K562 (cell line): ENCODE data around the gene RAB43. TPM values are rescaled to one million over a fixed set of nuclear protein-coding genes. Genes with fewer than 3 reads are reported as not detected.

Source experiments
- ATAC-seq: fragments of 200-7000 bp; cut with Tn5 transposase; 3 replicates; pipeline ENCODE4 v1.9.1; 2020; ENCODE audit warnings: moderate library complexity
- BruUV-seq: library from RNA; stranded (reverse); fragments of 400-500 nt; replicated peaks from 2 replicates; lab custom pipeline; 2021; lab: Mats Ljungman, UMichigan
- CTCF ChIA-PET: fragments of 300-600 bp; formaldehyde crosslinking; extraction: SDS; loops from one replicate; lab custom pipeline; 2021; ENCODE audit warnings: low intra/inter-chr PET ratio; lab: Yijun Ruan, JAX
- POLR2A ChIA-PET: fragments of 300-600, 350-650 bp; sonication (Branson Sonifier 250); formaldehyde crosslinking; extraction: SDS; loops from one replicate; lab custom pipeline; 2021; ENCODE audit warnings: antibody characterized with exemption, inconsistent platforms; lab: Yijun Ruan, JAX
- DNase-seq, 4 experiments: peaks; one replicate each; pipeline versions ENCODE4 v3.0.0 to v3.0.0-alpha.2; 2011 to 2018; ENCODE audit warnings: low spot score in 3 of 4, mixed read lengths in 3 of 4; ENCODE audit errors: extremely low read depth in 1 of 4
- FAIRE-seq: peaks from 2 replicates; lab custom pipeline; 2011; peaks lifted over from hg19 to GRCh38; lab: Jason Lieb, UNC
- H2AFZ ChIP-seq: 2 replicates; pipeline ENCODE4 v1.6.0; 2011; ENCODE audit warnings: low read depth, low read length, control low read depth, inconsistent platforms
- H3K27ac ChIP-seq: fragments of 200-600 bp; 3 replicates; pipeline ENCODE4 v1.8.0; 2011; ENCODE audit warnings: low read depth, mild to moderate bottlenecking, control low read depth, inconsistent platforms, low read length, moderate library complexity, mixed read lengths; ENCODE audit errors: extremely low read depth
- H3K27me3 ChIP-seq, 2 experiments: fragments of 300-600 bp in 1 of 2; 2 replicates in 1 of 2; 3 replicates in 1 of 2; pipeline versions ENCODE4 v1.6.0 to v1.8.0; 2011; ENCODE audit warnings: inconsistent platforms in 2 of 2, low read length in 2 of 2, mild to moderate bottlenecking in 1 of 2, mixed read lengths in 1 of 2, moderate library complexity in 1 of 2; ENCODE audit not compliant: control insufficient read depth in 2 of 2, insufficient read depth in 2 of 2
- H3K36me3 ChIP-seq: fragments of 300-600 bp; 3 replicates; pipeline ENCODE4 v1.8.0; 2011; ENCODE audit warnings: mild to moderate bottlenecking, low read length, inconsistent platforms; ENCODE audit not compliant: control insufficient read depth, insufficient read depth
- H3K4me1 ChIP-seq, 2 experiments: fragments of 200-600 bp in 1 of 2; replicated peaks in 1 of 2; 2 replicates in 1 of 2; 3 replicates in 1 of 2; pipeline versions ENCODE4 v1.5.1 to v1.8.0; 2011; ENCODE audit warnings: inconsistent platforms in 2 of 2, low read length in 2 of 2, mild to moderate bottlenecking in 1 of 2, mixed read lengths in 1 of 2, moderate library complexity in 1 of 2; ENCODE audit not compliant: control insufficient read depth in 2 of 2, insufficient read depth in 2 of 2
- H3K4me2 ChIP-seq: 2 replicates; pipeline ENCODE4 v1.6.1; 2011; ENCODE audit warnings: low read length, control low read depth, inconsistent platforms, mixed read lengths; ENCODE audit not compliant: insufficient read depth
- H3K4me3 ChIP-seq: fragments of 200-600 bp; sonication (generic), shearing (Covaris generic); 2 replicates; pipeline ENCODE4 v1.5.1; 2016; ENCODE audit warnings: control low read depth, inconsistent platforms
- H3K79me2 ChIP-seq: fragments of 200-600 bp; 3 replicates; pipeline ENCODE4 v1.8.0; 2011; ENCODE audit warnings: low read length, inconsistent platforms; ENCODE audit not compliant: control insufficient read depth, insufficient read depth
- H3K9ac ChIP-seq, 2 experiments: 2 replicates each; pipeline versions ENCODE4 v1.6.0 to v1.6.1; 2011; ENCODE audit warnings: low read depth in 2 of 2, low read length in 2 of 2, control low read depth in 1 of 2, inconsistent platforms in 1 of 2, mild to moderate bottlenecking in 1 of 2, mixed read lengths in 1 of 2; ENCODE audit not compliant: insufficient read depth in 1 of 2
- H3K9me1 ChIP-seq: one replicate; pipeline ENCODE4 v1.6.0; 2011; ENCODE audit warnings: inconsistent platforms, mild to moderate bottlenecking, low read length, moderate library complexity; ENCODE audit not compliant: control insufficient read depth, insufficient read depth
- H3K9me3 ChIP-seq: replicated peaks from 2 replicates; pipeline ENCODE4 v1.5.1; 2011; ENCODE audit warnings: low read depth, low read length, inconsistent platforms; ENCODE audit not compliant: control insufficient read depth, insufficient read depth
- H4K20me1 ChIP-seq: replicated peaks from 2 replicates; pipeline ENCODE4 v1.6.1; 2011; ENCODE audit warnings: low read length, inconsistent platforms, mixed read lengths; ENCODE audit not compliant: control insufficient read depth, insufficient read depth
- BDP1 ChIP-seq: IDR thresholded peaks from 3 replicates; pipeline ENCODE4 v1.6.1; 2011; ENCODE audit not compliant: insufficient read length, insufficient read depth
- CBX3 ChIP-seq, 2 experiments: IDR thresholded peaks; 1 replicate in 1 of 2; 2 replicates in 1 of 2; pipeline ENCODE4 v1.6.1; 2012; ENCODE audit warnings: inconsistent platforms in 2 of 2, low read length in 2 of 2, borderline replicate concordance in 1 of 2, control low read depth in 1 of 2
- CTBP1 ChIP-seq: fragments of 450-650 bp; IDR thresholded peaks from 2 replicates; pipeline ENCODE4 v1.6.1; 2016; ENCODE audit warnings: borderline replicate concordance
- HNRNPLL ChIP-seq: fragments of 200-400 bp; formaldehyde crosslinking; IDR thresholded peaks from 2 replicates; pipeline ENCODE4 v1.6.1; 2017; ENCODE audit warnings: low read length, low read depth, mild to moderate bottlenecking; ENCODE audit not compliant: poor library complexity, severe bottlenecking
- PHF8 ChIP-seq: fragments of 200-600 bp; sonication (generic); IDR thresholded peaks from 2 replicates; pipeline ENCODE4 v1.6.1; 2012; ENCODE audit warnings: mixed run types, mild to moderate bottlenecking, inconsistent platforms, low read length, moderate library complexity, borderline replicate concordance
- POLR2H ChIP-seq: IDR thresholded peaks from 2 replicates; pipeline ENCODE4 v1.6.1; 2016; ENCODE audit warnings: missing genetic modification characterization, low read depth, mild to moderate bottlenecking, control low read depth, missing compliant biosample characterization, moderate library complexity
- SAP30 ChIP-seq: fragments of 200-600 bp; sonication (generic); IDR thresholded peaks from 2 replicates; pipeline ENCODE4 v1.6.1; 2012; ENCODE audit warnings: borderline replicate concordance, low read depth, mild to moderate bottlenecking, moderate library complexity, low read length, control low read depth, inconsistent platforms; ENCODE audit not compliant: insufficient read depth, poor library complexity, severe bottlenecking
- SIX5 ChIP-seq, 2 experiments: IDR thresholded peaks; 2 replicates each; pipeline ENCODE4 v1.6.1; 2011; ENCODE audit warnings: low read length in 2 of 2, borderline replicate concordance in 1 of 2, low read depth in 1 of 2, mild to moderate bottlenecking in 1 of 2, moderate library complexity in 1 of 2; ENCODE audit not compliant: insufficient read depth in 1 of 2
- ZNF197 ChIP-seq: fragments of 200-800 bp; sonication (Bioruptor generic); IDR thresholded peaks from 2 replicates; pipeline ENCODE4 v1.6.1; 2016; ENCODE audit warnings: low read depth, missing genetic modification characterization, missing compliant biosample characterization
- WGBS: fragments of 100-300 bp; shearing (Covaris generic); methylation state at CpG from one replicate; pipeline ENCODE4 v1.1.6; 2016; ENCODE audit warnings: low coverage, mixed read lengths; ENCODE audit not compliant: insufficient coverage; ENCODE audit errors: missing lambda C conversion rate; 5-methylcytosine and 5-hydroxymethylcytosine counted together
- in situ Hi-C: fragments of 300-500 bp; cut with MboI; formaldehyde crosslinking; loops from 4 replicates; pipeline ENCODE4 v1.15.0; 2018; ENCODE audit warnings: inconsistent platforms, mixed read lengths
- intact Hi-C: fragments of 100-400 bp; cut with micrococcal nuclease; formaldehyde crosslinking; loops from 2 replicates; pipeline ENCODE4 v1.14.2; 2022
- polyA plus RNA-seq, 8 experiments: library from polyadenylated mRNA; depleted of rRNA in 4 of 8; stranded (reverse) in 5 of 8; unstranded in 3 of 8; fragments of >200 nt; fragmentation: Nextera tagmentation in 2 of 8; fragmentation: Illumina TruSeq in 1 of 8; extraction: Ambion mirVana in 2 of 8; extraction: Trizol in 1 of 8; gene quantifications; 2 replicates each; pipeline versions ENCODE4 v1.2.1 to v1.2.3, GENCODE V29; 2011 to 2014; ENCODE audit warnings: inconsistent platforms in 1 of 8, missing spikeins in 1 of 8
- total RNA-seq, 7 experiments: library from RNA; depleted of rRNA in 6 of 7; stranded (reverse); fragments of >200 nt in 6 of 7; fragmentation: Illumina TruSeq in 2 of 7; extraction: Trizol in 2 of 7; gene quantifications; 2 replicates each; pipeline versions ENCODE4 v1.2.1 to v1.2.3, GENCODE V29; 2011 to 2021; ENCODE audit warnings: low replicate concordance in 1 of 7
- TF ChIP-seq, protein P1 (sequence below): fragments of 200-800 bp; sonication (Bioruptor generic); IDR thresholded peaks from 2 replicates; pipeline ENCODE4 v1.6.1; 2017; ENCODE audit warnings: missing genetic modification characterization, missing compliant biosample characterization
- TF ChIP-seq, protein P2 (sequence below): fragments of 450-650 bp; IDR thresholded peaks from 2 replicates; pipeline ENCODE4 v1.6.1; 2016

Gene RAB43
- total and polyA plus RNA-seq, 9 of the 15 experiments (the other 6 are each of a cell fraction or from before 2014, with no cell fraction given) = 0.04 to 6.8 (median 1.7) TPM; not detected in 2

DNA sequence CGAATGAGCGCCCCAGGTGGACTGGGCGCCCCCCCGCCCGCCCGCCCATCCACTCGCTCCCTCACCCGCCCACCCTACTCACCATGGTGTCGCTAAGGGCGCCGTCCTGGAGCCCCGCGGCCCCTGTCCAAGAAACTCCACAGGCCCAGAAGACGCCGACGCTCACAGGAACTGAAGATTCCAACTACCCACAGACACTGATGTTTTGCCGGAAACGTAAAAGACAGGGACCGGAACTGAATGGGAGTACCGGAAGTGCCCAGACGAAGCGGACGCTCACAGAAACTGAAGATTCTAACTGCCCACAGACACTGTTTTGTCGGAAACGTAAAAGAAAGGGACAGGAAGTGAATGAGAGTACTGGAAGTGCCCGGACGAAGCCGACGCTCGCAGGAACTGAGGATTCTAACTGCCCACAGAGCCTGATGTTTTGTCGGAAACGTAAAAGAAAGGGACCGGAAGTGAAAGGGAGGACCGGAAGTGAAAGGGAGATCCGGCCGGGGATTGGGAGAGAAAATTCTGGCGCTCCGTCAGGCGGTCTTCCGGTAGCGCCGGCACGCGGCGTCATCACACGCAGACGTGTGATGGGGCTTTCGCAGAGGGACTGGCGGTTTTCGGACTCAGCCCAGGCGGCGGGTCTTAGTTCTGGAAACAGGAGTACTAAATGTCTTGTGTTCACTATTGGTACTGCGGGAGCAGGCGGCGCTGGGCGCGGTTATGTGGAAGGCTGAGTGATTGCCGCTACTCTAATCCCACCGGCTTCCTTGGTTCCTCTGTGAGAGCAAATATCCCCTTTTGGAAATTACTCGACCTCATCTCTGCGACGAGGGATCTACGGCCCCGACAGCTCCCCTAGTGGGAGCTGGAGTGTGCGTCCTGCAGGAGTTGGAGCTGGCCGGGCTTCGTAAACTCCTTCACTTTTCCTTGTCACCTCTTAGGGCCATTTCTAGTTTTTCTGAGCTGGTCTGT is 39.6 kb upstream of the RAB43 start, which contains the start of gene ISY1:
Gene ISY1 (minus strand): TSS at position 173 of the 969 bp plus-strand sequence. CDS start 88 bp downstream, at position 85.
- ATAC-seq = peak; percentile 84
- Histone ChIP-seq H4K20me1 (no peaks in the 10 kb centered on the region), H3K36me3 (peaks cover 27% of the 10 kb centered on the region; the same call in 2 of the 3 replicates), H3K4me1 (peaks cover 0 to 11% of the 10 kb centered on the region in 2 experiments; a peak in 3 of 5 replicates), H3K9me1 (no peaks in the 10 kb centered on the region), H3K79me2 (peaks cover 31% of the 10 kb centered on the region), H3K27ac (peak within 1 kb of the TSS; percentile 100), H3K9me3 (no peaks in the 10 kb centered on the region), H3K4me3 (peak within 1 kb of the TSS; percentile 67), H3K27me3 (no peaks in the 10 kb centered on the region), H2AFZ (peak within 1 kb of the TSS; percentile 99), H3K9ac (peak within 1 kb of the TSS; percentile 93 to 98), H3K4me2 (peak within 1 kb of the TSS; percentile 94)
- intact Hi-C loops (no loop called here), in situ Hi-C loops (no loop called here)
- BruUV-seq = TSS peak; percentile 93
- POLR2A ChIA-PET = interaction anchor here (0.6 to 2.9 kb wide), 13 partner anchors 10 to 1017 kb away, joined by 3 to 21 read pairs (median 4); partner anchors contain the start of gene COPG1
- CTCF ChIA-PET = interaction anchor here (2.0 kb wide), 1 partner anchor 85 kb away, joined by 10 read pairs; no protein-coding TSS in a partner anchor
- under 1% methylated on average over 44 of the region's 67 CpGs for WGBS
- peak; percentile 75 to 93 (median 83) for DNase-seq
- peak; percentile 92 for FAIRE-seq
- peak; percentile 43; the same call in 1 of the 2 replicates for TF ChIP-seq CTBP1
- TF ChIP-seq, protein P1, sequence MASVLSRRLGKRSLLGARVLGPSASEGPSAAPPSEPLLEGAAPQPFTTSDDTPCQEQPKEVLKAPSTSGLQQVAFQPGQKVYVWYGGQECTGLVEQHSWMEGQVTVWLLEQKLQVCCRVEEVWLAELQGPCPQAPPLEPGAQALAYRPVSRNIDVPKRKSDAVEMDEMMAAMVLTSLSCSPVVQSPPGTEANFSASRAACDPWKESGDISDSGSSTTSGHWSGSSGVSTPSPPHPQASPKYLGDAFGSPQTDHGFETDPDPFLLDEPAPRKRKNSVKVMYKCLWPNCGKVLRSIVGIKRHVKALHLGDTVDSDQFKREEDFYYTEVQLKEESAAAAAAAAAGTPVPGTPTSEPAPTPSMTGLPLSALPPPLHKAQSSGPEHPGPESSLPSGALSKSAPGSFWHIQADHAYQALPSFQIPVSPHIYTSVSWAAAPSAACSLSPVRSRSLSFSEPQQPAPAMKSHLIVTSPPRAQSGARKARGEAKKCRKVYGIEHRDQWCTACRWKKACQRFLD (CRISPR knock-in tag) = peak; percentile 18; the same call in 1 of the 2 replicates
- peak; percentile 50 to 57; a peak in 3 of 4 replicates for TF ChIP-seq SIX5 (IDR thresholded peaks at IDR 0.05; ENCODE audit: borderline replicate concordance in 1 of 2, insufficient read depth in 1 of 2, low read depth in 1 of 2, low read length in 2 of 2)
- peak; percentile 32 for TF ChIP-seq SAP30
- TF ChIP-seq POLR2H (tag) = peak; percentile 86
- peak; percentile 74 for TF ChIP-seq PHF8
- TF ChIP-seq ZNF197 (CRISPR knock-in tag) = 0 out of 2 replicates have a peak, but pooled peaks have one; percentile 59
- no peak for TF ChIP-seq BDP1
- TF ChIP-seq CBX3 (IDR thresholded peaks at IDR 0.05; ENCODE audit: borderline replicate concordance in 1 of 2, low read length in 2 of 2) = peak in 1 of 2 experiments; percentile 44; a peak in 1 of 3 replicates
- TF ChIP-seq, protein P2, sequence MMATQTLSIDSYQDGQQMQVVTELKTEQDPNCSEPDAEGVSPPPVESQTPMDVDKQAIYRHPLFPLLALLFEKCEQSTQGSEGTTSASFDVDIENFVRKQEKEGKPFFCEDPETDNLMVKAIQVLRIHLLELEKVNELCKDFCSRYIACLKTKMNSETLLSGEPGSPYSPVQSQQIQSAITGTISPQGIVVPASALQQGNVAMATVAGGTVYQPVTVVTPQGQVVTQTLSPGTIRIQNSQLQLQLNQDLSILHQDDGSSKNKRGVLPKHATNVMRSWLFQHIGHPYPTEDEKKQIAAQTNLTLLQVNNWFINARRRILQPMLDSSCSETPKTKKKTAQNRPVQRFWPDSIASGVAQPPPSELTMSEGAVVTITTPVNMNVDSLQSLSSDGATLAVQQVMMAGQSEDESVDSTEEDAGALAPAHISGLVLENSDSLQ = peak; percentile 90
- peak; percentile 32 for TF ChIP-seq HNRNPLL
